Activated CD8-positive, alpha-beta memory T cell treated with anti-CD3 and anti-CD28 coated beads, Interleukin-2, amount 50 U/mL, for 1 hour (primary cell): ENCODE results near the gene CTIF.
"Not testable (repeated sequence)": the region's sequence is repeated elsewhere in the genome, so short reads cannot be mapped to it uniquely, and the experiment has no call there.

ENCODE experiments used
- DNase-seq: peaks from one replicate; pipeline ENCODE4 v3.0.0-alpha.2; 2020; ENCODE audit errors: extremely low read depth

CTIF gene

DNA sequence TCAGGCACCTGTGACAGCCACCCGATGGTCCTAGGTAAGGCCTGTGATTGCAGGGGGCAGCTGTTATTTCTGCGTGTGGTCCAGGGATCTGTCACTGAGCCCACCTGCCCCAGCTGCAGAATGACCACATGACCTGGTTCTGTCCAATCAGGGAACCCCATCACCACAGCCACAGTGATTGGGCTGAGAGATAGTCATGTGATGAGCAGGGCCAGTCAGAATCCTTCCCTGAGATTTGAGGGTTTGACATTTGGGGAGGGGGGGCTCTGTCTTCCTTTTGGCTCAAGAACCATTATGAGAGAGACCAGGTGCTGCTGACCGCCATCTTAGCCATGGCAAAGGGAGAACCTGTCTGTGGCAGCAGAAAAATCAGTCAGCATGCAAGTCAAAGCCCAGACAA lies 264.7 kb downstream of the CTIF start:
- DNase-seq, result no peak

DNA sequence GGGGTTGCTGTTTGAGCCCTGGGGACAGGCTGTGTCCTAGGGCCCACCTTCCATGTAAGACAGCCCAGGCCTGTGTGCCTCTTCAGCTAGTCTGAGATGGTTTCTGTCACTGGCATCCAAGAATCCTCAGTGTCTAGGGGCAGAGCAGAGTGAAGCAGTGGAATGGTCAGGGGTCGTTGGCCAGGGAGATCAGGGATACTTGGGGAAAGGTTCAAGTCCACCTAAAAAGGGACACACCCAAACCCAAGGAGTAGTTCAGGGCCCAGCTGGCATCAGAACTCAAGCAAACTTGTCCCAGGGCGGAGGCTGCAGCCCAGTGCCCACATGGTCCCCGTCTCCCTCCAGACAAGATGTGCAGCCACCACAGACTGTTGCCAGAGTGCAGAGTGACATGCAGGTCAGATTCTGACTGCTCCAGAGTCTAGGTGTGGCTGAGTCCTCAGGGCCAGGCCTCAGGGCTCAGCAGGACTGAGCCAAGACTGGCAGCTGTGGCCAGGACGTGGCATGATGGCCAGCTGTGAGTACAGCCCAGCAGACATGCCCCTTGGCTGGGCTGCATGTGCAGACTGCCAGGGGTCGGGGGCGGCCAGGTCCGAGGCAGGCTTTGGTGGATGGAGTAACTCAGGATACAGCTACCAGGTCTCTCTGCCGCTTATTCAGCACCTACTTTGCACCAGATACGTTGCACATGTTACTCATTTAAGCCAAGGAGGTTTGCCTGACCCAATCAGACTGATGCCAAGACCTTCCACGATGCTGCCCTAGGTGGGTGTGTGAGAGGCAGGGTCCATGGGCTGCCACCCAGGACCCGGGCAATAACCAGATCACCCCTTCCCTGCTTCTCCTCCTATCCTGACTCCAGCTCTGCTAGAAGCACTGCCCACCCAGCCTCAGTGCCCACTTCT lies 265.4 kb downstream of the CTIF start:
- DNase-seq, result no peak

DNA sequence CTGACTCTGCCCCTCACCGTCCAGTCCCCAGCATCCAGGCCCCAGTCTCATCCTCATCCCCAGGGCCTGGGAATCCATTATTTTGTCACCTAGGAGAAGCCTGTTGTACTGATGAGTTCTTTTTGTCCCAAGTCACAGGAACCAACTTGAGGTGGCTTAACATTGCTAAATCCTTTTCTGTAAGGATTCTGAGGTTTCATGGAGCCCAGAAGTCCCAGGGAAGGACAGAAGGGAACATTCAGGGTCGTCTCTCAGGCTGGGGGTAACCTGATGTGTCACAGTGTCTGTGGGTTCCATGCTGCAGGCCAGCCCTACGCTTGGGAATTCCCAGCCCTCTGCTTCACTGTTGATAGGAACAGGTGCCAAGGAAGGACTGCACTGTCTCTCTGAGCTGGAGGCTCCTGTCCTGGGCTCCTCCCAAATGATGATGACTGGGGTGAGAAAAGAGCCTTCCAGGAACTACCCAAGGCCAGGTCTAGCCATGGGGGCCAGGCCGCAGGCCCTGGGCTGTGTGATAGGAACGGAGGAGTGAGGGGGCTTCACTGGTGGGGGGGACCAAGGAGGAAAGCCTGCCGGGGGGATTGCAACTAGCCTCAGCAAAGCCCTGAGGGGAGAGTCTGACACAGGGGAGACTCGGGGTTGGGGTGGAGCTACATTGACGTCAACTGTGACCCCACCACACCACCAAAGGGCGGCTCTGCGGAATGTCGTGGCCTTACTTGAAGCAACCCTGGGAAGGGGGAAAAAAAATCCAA lies 266.2 kb downstream of the CTIF start:
- no peak for DNase-seq

DNA sequence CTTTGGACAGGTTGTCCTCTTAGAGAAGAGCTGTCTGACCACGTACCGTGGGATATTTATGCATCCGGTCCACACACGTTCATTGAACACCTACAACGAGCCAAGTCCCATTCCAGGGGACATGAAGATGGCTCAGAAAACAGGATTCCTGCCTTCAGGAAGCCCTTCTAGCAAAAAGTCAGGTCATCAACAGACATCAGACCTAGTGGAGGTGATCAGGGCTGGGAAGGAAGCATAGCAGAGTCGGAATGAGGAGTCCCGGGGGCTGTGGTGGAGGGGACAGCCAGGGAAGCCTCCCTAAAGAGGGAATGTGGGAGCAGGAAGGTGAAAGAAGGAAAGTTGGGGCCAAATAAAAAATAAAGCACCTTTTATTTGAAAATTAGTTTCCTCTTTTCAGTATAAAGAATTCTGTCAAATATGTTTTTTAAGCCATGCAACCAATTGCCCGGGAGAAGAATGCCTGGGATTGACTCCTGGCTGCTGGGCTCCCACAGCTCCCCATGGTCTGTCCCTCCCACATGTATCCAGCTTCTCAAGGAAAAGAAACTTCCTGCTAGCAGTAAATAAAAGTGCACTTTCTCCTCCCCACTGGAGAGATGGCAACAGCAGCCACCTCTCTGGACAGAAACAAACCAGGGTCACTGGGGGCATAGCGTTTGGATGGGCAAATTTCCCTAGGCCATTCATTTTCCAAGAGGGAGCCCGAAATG lies 267.1 kb downstream of the CTIF start:
- DNase-seq, result no peak

DNA sequence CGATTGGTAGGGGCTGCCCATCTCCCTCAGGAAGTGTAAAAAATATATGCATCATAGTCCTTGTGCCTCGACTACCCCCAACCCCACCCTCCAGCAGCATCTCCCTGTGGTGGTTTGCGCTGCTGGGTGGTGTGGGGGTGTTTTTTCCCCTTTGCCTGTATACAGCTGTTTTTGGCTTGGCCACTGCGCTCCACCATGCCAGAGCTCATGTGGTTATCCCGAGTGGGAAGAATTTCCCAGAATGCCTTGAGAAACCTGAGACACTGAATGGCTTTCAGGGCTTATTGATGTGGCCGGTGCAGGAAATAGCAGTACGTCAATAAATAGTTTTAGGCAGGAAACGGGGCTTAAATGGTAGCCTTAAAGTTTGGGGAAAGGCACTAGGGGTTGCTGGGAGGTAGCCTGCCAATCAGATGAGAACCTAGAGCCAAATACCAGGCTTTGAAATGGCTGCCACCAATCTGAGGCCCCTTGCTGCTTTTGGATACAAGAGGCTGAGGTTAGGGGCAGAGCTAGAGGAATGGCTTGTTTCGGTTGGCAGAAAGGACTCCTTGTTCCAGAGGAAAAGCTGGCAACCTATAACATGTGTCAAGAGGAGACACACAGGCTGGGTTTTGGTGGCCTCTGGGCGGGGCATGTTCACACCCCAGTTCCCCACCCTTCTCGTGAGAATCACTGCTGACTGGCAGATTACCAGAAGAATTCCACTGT lies 267.9 kb downstream of the CTIF start:
- DNase-seq, result no peak

DNA sequence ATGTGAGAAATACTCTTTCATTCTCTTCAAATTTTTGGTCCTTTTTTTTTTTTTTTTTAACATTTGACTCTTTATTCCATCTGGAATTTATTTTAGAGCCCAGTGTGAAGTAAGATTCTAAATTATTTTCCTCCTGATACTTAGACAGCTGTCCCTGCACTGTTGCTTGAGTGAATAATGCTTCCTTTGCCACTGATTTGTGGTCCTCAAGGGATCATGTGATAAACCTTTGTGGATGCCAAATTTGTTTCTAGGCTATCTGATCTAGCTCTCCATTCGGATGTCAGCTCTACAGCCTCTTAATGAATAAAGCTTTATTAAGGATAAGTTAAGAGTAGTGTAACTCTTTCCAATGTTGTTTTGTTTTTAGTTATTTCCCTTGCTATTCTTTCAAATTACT lies 269.6 kb downstream of the CTIF start:
- DNase-seq, result no peak

DNA sequence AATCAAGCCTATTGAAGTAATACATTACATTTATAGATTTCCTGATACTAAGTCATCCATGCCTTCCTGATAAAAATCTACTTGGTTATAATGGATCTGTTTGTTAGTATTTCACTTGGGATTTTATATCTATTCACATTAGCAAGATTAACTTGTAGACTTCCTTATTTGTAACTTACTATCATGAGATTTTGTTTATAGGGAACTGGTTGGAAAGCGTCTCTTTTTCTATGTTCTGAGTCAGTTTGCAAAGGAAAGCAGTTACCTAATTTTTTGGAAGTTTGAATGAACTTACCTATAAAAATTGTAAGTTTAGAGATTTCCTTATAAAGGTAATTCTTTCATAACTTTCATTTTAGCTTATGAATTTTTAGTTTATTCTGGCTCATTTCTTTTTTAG lies 270.5 kb downstream of the CTIF start:
- no peak for DNase-seq

DNA sequence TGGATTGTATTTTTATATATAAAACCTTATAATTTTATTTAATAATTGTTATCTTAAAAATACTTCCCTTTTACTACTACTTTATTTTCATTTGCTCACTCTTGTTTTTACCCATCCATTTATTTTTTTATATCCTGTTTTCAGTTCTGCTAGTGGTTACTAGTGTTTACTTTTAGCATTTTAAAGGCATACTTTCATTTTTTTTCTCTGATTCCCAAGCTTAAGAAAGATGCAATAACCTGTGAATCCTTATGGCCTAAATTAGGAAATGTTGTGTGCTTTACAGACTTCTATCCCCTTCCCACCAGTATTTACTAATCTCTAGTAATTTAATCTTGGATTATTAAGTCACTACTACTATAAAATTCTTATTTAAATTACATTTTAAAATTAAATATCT lies 272.0 kb downstream of the CTIF start:
- no peak for DNase-seq

DNA sequence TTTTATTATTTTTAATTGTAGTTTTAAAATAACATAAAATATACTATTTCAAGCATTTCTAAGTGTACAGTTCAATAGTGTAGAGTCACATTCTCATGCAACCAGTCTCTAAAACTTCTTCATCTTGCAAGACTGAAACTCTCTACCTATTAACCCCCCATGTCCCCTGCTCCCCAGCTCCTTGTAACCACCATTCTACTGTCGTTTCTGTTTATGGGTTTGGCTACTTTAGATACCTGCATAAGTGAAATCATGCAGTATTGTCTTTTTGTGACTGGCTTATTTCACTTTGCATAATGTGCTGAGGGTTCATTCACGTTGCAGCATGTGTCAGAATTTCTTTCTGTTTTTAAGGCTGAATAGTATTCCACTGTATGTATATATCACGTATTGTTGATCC lies 272.6 kb downstream of the CTIF start:
- DNase-seq, result no peak

DNA sequence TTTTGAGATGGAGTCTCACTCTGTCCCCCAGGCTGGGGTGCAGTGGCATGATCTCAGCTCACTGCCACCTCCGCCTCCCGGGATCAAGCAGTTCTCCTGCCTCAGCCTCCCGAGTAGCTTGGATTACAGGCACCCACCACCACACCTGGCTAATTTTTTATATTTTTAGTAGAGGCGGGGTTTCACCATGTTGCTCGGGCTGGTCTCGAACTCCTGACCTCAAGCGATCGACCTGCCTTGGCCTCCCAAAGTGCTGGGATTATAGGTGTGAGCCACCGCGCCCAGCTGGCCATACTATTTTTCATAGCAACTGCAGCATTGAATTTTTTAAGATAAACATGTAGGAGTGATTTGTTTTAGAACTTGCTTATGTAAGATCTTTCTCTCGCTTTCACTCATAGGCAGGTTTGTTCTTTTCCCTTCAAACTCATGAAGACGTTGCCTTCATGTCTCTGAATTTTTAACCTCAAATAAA lies 273.2 kb downstream of the CTIF start:
- not testable (repeated sequence) for DNase-seq

DNA sequence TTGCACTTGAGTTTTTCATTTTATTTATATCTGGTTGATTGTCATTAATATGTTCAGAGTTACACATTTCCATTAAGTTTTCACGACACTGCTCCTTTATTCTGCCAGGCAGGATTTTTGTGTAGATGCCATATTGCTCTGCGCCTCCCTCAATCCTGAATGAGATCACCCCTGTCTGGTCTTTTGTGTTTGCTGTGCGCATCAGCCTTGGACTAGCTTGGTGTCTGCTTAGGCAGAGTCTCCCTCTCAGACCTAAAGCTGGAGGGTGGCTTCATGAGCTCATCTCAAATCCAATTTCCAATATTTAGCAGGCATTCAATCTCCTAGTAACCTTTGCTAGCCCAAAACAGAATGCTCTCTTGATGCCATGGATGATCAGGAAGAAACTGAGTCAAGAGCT lies 274.5 kb downstream of the CTIF start:
- DNase-seq, result no peak

DNA sequence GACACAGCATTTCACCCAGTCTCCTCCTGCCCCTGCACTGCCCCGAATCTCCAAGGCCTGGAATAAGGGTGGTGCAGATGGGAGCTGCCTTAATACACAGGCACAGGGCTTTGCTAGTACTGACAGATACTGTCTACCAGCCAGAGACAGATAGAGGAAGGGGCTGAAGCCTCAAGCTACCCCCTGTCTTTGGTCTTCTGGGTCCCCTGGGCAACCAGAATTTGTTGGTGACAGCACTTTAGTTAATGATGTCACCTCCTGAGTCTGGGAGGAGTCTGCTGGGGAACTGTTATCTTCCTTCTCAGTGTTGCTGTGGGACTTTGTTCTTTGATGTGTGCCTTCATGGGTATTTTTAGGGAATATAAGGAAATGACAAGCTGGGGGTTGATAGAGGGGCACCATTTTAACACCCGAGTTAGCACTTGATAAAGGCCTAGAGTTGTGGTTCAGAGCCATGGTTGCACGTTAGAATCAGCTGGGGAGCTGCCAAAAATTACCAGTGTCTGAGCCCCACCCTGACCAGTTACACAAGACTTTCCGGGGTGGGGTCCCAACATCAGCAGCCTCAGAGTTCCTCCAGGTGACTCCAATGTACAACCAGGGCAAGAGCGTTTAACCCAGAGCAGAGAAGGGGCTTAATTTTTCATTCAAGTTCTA lies 275.1 kb downstream of the CTIF start:
- DNase-seq, result peak; percentile 31

DNA sequence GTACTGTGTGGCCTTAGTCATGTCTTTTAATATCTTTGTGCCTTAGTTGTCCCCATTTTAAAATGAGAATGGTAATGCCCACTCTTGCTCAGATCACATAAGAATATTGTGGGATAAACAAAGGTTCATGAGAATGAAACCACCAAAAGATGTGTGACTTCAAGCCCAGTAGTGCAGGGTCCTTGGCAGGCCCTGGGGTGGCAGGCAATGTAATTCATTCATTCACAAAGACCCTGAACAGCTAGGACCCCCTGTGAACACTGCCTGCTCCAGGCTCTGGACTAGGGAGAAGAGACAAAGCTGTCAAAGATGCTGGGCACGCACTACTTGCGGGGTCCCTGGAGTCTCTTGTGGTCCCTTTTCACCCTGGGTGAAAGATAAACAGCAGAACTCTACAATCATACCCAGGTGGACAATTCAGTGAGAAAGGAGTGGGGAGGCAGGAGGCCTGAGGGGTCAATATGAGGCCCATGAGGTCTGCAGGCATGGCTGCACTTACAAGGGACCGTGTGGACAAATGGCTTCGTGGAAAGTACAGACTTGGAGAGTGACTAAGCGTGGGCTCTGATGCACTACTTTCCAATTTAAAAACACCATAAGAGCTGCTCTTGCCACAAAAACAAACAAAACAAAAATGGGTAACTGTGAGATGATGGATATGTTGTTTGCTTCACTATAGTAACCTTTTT lies 275.8 kb downstream of the CTIF start:
- no peak for DNase-seq

DNA sequence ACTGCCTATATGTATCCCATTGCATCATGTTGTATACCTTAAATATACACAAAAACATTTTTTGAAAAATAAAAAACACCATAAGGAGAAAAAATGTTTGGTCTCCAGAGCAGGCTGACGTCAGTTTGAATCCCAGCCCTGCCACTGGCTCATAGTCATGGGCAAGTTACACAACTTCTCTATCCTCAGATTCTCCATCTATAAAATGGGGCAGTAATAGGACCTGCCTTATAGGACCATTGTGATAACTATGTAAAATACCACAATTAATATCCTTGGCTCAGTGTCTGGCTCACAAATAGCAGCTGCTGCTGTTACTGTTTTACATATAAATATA lies 276.3 kb downstream of the CTIF start:
- no peak for DNase-seq

DNA sequence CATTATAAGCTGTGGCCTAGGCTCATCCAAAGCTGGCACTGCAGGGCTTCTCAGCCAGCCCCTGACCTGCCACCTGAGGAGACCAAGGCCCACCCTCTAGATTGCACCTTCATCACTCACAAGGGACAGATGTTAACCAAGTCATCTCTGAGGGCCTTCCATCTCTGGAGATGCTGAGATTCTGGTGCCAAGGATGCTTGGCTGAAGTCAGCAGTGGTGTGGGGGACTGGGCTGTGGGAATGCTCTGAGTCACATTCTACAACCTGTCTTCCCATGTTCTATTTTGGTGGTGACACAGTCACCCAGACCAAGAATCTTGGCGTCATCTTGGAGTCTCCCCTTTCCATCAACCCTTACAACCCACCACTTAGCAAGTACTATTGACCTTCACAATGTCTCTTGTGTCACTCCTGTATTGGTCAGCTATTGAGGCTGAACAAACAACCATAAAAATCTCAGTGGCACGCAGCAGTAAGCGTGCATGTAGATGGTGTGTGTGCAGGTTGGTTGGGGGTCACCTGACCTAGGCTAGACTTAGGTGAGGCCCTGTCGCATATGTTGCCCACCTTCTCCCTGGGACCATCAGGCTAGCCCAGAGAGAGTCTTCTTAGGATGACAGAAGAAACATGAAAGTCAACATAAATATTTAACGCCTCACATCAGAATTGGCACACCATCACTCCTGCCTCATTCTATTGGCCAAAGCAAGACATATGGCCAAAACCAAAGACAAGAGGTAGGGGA lies 276.9 kb downstream of the CTIF start:
- DNase-seq, result no peak

DNA sequence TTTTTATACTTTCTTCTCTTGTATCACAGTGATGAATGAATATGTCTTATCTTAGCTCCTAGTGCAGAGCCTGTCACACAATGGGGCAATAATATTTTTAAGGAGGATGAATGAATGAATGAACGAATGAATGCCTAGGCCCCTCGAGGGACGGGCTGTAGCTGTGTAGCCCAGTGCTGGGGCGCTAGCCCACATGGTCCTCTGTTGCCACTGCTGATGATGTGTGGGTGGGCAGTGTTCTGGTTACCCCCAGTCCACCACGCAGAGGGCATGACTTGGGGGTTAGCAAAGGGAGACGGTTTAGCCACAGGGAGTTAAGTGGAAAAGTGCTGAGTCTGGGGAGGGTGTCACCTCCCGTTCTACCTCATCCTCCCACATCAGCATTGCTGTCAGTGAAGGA lies 277.7 kb downstream of the CTIF start:
- no peak for DNase-seq

DNA sequence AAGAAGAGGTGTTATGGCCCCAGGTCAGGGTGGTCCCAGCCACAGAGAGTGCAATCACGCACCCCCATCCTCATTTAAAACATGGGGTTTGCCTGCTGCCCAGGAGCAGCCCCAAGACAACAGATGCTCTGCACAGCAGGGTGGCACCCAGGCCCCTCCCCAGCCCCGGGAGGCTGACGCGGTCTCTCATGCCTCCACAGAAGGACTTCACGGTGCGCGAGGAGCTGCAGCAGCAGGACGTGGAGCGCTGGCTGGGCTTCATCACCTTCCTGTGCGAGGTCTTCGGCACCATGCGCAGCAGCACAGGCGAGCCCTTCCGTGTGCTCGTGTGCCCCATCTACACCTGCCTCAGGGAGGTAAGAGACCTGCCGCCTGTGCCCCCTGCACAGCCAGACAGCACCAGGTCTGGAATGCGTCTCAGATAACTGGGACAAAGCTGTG lies 278.2 kb downstream of the CTIF start:
- DNase-seq, result no peak

DNA sequence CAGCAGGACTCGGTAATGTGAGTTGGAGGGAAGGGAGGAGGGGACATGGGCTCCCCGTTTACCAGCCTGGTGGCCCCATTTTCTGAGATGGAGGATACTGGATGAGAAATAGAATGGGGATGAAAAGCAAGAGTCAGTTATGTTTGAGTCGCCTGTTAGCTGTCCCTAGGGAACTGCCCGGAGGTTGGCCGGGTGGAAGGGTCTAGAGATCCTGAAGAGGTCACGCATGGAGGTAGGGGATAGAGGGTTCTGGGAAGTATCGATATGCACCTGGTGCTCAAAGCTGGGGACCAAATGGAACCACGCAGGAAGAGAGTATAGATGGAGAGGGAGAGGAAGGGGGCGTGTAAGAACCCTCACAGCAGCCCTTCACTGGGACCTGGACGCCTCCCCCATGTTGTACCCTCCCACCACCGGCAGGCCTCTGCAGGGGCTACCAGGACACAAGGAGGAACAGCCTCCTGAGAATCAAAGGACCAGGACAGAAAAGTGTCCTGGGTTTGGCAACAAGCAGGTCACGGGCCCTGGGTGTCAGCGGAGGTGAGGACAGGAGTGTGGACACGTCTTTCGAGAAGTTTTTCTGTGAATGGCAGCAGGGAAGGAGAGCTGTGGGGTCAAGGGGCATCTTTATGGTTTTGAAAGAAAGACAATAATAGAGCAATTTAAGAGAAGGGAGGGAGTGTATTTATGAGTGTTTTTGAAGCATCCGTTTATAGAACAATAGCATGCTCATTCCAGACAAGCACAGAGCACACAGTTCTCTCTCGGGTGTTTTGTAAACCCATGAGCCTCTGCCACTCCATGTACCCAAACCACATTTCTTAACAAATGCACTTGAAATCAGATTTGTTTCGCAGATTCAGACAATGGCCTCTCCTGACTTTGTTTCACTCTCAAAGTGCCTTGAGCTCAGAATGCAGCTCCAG lies 279.8 kb downstream of the CTIF start:
- no peak for DNase-seq

DNA sequence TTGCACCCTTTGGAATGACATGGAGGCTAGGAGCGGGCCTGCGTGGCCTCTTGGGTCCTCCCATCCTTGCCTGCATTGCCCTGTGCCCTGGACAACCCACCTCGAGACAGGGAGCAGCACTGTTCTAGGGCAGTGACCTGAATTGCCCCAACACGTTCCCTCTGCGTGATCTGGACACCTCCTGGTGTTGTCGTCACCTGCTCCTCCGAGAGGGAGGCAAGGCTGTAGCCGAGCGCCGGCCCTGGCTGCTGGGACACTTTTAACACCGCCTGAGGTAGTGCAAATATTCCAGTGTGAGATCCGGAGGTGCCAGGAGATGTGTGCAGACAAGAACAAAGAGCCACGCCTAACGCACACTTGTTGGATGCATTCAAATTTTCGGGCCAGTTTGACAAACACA lies 280.4 kb downstream of the CTIF start:
- no peak for DNase-seq
